Activated CD8-positive, alpha-beta T cell treated with anti-CD3 and anti-CD28 coated beads, Interleukin-2, amount 10 ng/mL, durations not matched to agents 7 days and 5 days (primary cell): ENCODE data around the gene RHOXF1. TPM values are rescaled to one million over a fixed set of nuclear protein-coding genes. Genes with fewer than 3 reads are reported as not detected.
"Not testable (repeated sequence)": the region's sequence is repeated elsewhere in the genome, so short reads cannot be mapped to it uniquely, and the experiment has no call there.

Source experiments
- ATAC-seq: fragments of 150-1000 bp; cut with Tn5 transposase; one replicate; pipeline ENCODE4 v1.10.0; 2021; ENCODE audit warnings: moderate library complexity
- CTCF ChIA-PET: fragments of 350-600 bp; sonication (Branson Sonifier 250); formaldehyde crosslinking; loops from one replicate; lab custom pipeline; 2021; ENCODE audit warnings: antibody characterized with exemption; lab: Charles Lee
- POLR2A ChIA-PET: fragments of 350-600 bp; sonication (Branson Sonifier 250); formaldehyde crosslinking; loops from one replicate; lab custom pipeline; 2021; ENCODE audit warnings: antibody characterized with exemption; lab: Charles Lee
- DNase-seq: peaks from one replicate; pipeline ENCODE4 v3.0.0-alpha.2; 2020
- H3K27ac Mint-ChIP-seq: one replicate; pipeline ENCODE4 v1.8.0; 2021; ENCODE audit warnings: mild to moderate bottlenecking, mixed read lengths
- H3K27me3 Mint-ChIP-seq: one replicate; pipeline ENCODE4 v1.8.0; 2021; ENCODE audit warnings: low read depth, mixed read lengths
- H3K36me3 Mint-ChIP-seq: one replicate; pipeline ENCODE4 v1.8.0; 2021; ENCODE audit warnings: low read depth, mixed read lengths
- H3K4me1 Mint-ChIP-seq: one replicate; pipeline ENCODE4 v1.8.0; 2021; ENCODE audit warnings: low read depth, mixed read lengths
- H3K4me3 Mint-ChIP-seq: one replicate; pipeline ENCODE4 v1.8.0; 2021; ENCODE audit warnings: mild to moderate bottlenecking, mixed read lengths
- H3K9me3 Mint-ChIP-seq: one replicate; pipeline ENCODE4 v1.8.0; 2022; ENCODE audit warnings: mixed read lengths; ENCODE audit not compliant: insufficient read depth
- total RNA-seq, 2 experiments: library from RNA; stranded (reverse); gene quantifications; one replicate each; pipeline ENCODE4 v1.2.3, GENCODE V29; 2021

The RHOXF1 gene
- total RNA-seq, 2 experiments from 2014 or later, result not detected

GRCh38 chrX:120136128-120136527 lies 20.4 kb upstream of the RHOXF1 start:
- CTCF ChIA-PET, result no interaction called here
- no peak for ATAC-seq
- no peaks in the 10 kb centered on the region for H3K27me3 Mint-ChIP-seq
- H3K36me3 Mint-ChIP-seq, result no peaks in the 10 kb centered on the region
- peaks cover 2% of the 10 kb centered on the region for H3K4me1 Mint-ChIP-seq
- no peak overlapping the region for H3K27ac Mint-ChIP-seq
- POLR2A ChIA-PET, result no interaction called here
- H3K9me3 Mint-ChIP-seq, result no peaks in the 10 kb centered on the region
- no peak overlapping the region for H3K4me3 Mint-ChIP-seq
- no peak for DNase-seq

DNA sequence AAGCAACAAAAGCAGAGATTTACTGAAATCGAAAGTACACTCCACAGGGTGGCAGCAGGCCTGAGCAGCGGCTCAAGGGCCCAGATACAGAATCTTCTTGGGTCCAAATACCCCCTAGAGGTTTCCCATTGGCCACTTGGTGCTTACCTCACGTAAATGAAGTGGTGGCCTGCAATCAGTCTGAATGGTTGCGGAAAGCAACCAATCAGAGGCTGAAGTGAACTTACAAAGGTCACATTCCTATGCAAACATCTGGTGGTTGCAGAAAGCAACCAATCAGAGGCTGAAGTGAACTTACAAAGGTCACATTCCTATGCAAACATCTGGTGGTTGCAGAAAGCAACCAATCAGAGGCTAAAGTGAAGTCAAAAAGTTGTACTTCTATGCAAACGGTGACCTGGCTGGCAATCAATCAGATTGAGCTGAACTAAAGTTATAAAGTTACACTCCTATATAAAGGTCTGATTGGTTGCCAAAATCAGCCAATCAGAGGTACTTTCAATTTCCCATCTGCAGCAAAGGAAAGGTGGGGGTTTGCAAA lies 12.7 kb upstream of the RHOXF1 start:
- H3K36me3 Mint-ChIP-seq, H3K9me3 Mint-ChIP-seq, H3K27me3 Mint-ChIP-seq, DNase-seq, POLR2A ChIA-PET, H3K4me1 Mint-ChIP-seq, CTCF ChIA-PET, ATAC-seq, H3K27ac Mint-ChIP-seq, H3K4me3 Mint-ChIP-seq: not testable (repeated sequence)

DNA sequence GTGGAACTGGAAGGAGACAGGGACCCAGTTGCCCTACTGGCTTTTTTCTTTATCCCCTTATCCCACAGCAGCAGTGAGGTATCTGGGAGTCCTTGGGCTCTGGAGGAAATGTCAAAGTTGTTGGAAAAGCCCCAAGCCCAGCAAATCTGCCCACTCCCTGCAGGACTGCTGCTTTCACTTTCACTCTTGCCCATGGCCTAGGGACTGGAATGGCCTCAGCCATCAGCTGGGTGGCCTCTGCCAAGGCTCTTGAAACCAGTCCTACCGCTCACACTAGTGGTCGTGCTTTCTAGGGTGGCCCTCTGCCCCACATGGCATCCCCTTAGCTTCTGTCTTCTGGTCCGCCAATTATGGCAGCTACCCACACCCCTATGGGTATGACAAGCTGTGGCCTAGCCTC lies 9.7 kb upstream of the RHOXF1 start:
- no peak overlapping the region for H3K4me3 Mint-ChIP-seq
- H3K9me3 Mint-ChIP-seq, result no peaks in the 10 kb centered on the region
- no peak for ATAC-seq
- H3K36me3 Mint-ChIP-seq, result no peaks in the 10 kb centered on the region
- CTCF ChIA-PET, result no interaction called here
- H3K4me1 Mint-ChIP-seq, result no peaks in the 10 kb centered on the region
- DNase-seq, result no peak
- H3K27me3 Mint-ChIP-seq, result no peaks in the 10 kb centered on the region
- H3K27ac Mint-ChIP-seq, result no peak overlapping the region
- POLR2A ChIA-PET, result interaction anchor here (0.6 kb wide), 1 partner anchor 24 kb away, joined by 3 read pairs; no protein-coding TSS in a partner anchor

DNA sequence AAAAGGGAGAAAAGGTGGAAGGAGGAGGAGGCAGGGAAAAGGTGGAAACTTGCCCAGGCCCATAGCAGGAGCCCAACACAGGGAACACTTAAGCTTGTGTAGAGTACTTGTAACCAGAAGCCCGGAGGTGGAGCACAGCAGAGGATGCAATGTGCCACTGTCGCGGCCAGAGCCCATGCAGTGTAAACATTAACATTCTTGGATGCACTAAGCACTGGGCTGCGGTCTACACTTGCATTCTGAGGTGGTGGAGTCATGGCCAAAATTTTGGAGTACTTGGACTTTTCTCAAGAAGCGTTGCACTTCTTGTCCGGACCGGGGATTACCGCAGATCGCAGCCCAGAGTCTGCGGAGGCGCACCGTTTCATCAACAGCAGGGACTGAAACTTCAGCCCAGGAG lies 4.5 kb upstream of the RHOXF1 start:
- Mint-ChIP-seq H3K27me3 (no peaks in the 10 kb centered on the region), H3K36me3 (no peaks in the 10 kb centered on the region), H3K4me1 (no peaks in the 10 kb centered on the region), H3K27ac (no peak overlapping the region), H3K4me3 (no peak overlapping the region), H3K9me3 (no peaks in the 10 kb centered on the region)
- ATAC-seq (no peak), DNase-seq (no peak)
- CTCF ChIA-PET, result interaction anchor here (0.9 kb wide), 1 partner anchor 29 kb away, joined by 3 read pairs; no protein-coding TSS in a partner anchor
- POLR2A ChIA-PET, result no interaction called here

- no peaks in the 10 kb centered on the region for H3K9me3 Mint-ChIP-seq
- CTCF ChIA-PET, result interaction anchor here (0.6 kb wide), 1 partner anchor 14 kb away, joined by 3 read pairs; no protein-coding TSS in a partner anchor
- DNase-seq (no peak), ATAC-seq (no peak)
- POLR2A ChIA-PET, result no interaction called here
- no peaks in the 10 kb centered on the region for H3K27me3 Mint-ChIP-seq
- no peaks in the 10 kb centered on the region for H3K4me1 Mint-ChIP-seq
- no peak overlapping the region for H3K27ac Mint-ChIP-seq
- no peak overlapping the region for H3K4me3 Mint-ChIP-seq
- H3K36me3 Mint-ChIP-seq, result no peaks in the 10 kb centered on the region
These were observed 4.1 kb downstream of the RHOXF1 start for GRCh38 chrX:120111611-120112010.

- peaks cover under 1% of the 10 kb centered on the region for H3K27me3 Mint-ChIP-seq
- DNase-seq (no peak), ATAC-seq (no peak)
- ChIA-PET POLR2A (no interaction called here), CTCF (no interaction called here)
- H3K4me1 Mint-ChIP-seq, result no peaks in the 10 kb centered on the region
- no peaks in the 10 kb centered on the region for H3K36me3 Mint-ChIP-seq
- no peaks in the 10 kb centered on the region for H3K9me3 Mint-ChIP-seq
- no peak overlapping the region for H3K4me3 Mint-ChIP-seq
- no peak overlapping the region for H3K27ac Mint-ChIP-seq
These were observed 6.3 kb downstream of the RHOXF1 start for GRCh38 chrX:120109378-120109777.

DNA sequence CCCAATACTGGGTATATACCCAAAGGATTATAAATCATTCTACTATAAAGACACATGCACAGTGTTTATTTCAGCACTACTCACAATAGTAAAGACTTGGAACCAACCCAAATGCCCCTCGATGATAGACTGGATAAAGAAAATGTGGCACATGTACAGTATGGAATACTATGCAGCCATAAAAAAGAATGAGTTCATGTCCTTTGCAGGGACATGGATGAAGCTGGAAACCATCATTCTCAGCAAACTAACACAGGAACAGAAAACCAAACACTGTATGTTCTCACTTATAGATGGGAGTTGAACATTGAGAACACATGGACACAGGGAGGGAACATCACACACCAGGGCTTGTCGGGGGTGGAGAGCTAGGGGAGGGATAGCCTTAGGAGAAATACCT lies 11.0 kb downstream of the RHOXF1 start:
- POLR2A ChIA-PET, CTCF ChIA-PET, H3K9me3 Mint-ChIP-seq, H3K36me3 Mint-ChIP-seq, H3K4me1 Mint-ChIP-seq, H3K4me3 Mint-ChIP-seq, H3K27ac Mint-ChIP-seq, DNase-seq, ATAC-seq, H3K27me3 Mint-ChIP-seq: not testable (repeated sequence)

- H3K27me3 Mint-ChIP-seq, POLR2A ChIA-PET, H3K27ac Mint-ChIP-seq, H3K4me3 Mint-ChIP-seq, CTCF ChIA-PET, ATAC-seq, DNase-seq, H3K36me3 Mint-ChIP-seq, H3K9me3 Mint-ChIP-seq, H3K4me1 Mint-ChIP-seq: not testable (repeated sequence)
These were observed 14.7 kb downstream of the RHOXF1 start for GRCh38 chrX:120101057-120101456.

GRCh38 chrX:120090208-120090607 lies 25.5 kb downstream of the RHOXF1 start:
- POLR2A ChIA-PET, result no interaction called here
- H3K4me3 Mint-ChIP-seq, result no peak overlapping the region
- CTCF ChIA-PET, result interaction anchor here (0.9 to 1.1 kb wide), 2 partner anchors 12 to 55 kb away, joined by 3 read pairs; no protein-coding TSS in a partner anchor
- no peak overlapping the region for H3K27ac Mint-ChIP-seq
- H3K9me3 Mint-ChIP-seq, result no peaks in the 10 kb centered on the region
- DNase-seq (no peak), ATAC-seq (no peak)
- H3K4me1 Mint-ChIP-seq, result no peaks in the 10 kb centered on the region
- H3K36me3 Mint-ChIP-seq, result no peaks in the 10 kb centered on the region
- no peaks in the 10 kb centered on the region for H3K27me3 Mint-ChIP-seq

DNA sequence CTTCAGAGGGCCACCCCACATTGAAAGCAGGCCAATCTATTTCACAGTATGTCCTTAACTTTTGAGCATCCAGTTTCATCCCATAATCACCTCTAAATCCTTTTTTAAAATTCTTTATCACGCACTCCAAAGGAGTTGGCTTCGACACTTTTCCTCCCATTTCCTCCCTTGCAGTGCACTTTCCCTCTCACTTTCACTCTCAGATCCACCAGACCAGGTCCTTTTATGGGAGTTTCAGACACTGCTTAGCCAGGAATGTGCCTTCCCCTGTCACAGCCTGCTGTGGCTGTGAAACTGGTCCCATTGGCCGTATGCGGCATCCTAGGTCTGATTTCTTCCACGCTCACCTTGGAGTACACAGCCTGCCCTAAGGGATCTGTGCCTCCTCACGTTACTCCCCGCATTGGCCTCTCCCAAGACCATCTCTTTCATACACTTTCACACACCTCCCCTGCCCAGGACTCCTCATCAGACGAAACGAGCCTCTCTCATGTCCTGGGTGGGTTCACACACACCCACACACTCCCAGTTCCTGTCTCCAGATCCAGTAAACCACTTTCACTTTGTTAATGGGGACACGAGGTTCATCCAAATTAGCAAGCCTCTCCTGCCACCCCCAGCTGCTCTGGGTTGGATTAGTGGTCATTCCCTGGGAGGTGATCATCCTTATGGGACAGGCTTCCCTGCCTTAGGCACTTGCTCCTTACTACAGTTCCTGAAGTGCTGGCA lies 28.3 kb downstream of the RHOXF1 start:
- H3K9me3 Mint-ChIP-seq, result no peaks in the 10 kb centered on the region
- ATAC-seq, result no peak
- H3K27me3 Mint-ChIP-seq, result no peaks in the 10 kb centered on the region
- CTCF ChIA-PET, result no interaction called here
- no peak overlapping the region for H3K27ac Mint-ChIP-seq
- no peak for DNase-seq
- POLR2A ChIA-PET, result interaction anchor here (0.8 kb wide), 1 partner anchor 9 kb away, joined by 3 read pairs; no protein-coding TSS in a partner anchor
- no peak overlapping the region for H3K4me3 Mint-ChIP-seq
- H3K4me1 Mint-ChIP-seq, result no peaks in the 10 kb centered on the region
- no peaks in the 10 kb centered on the region for H3K36me3 Mint-ChIP-seq

GRCh38 chrX:120085553-120086185 lies 30.0 kb downstream of the RHOXF1 start:
- H3K9me3 Mint-ChIP-seq, H3K4me3 Mint-ChIP-seq, H3K27ac Mint-ChIP-seq, CTCF ChIA-PET, DNase-seq, POLR2A ChIA-PET, H3K36me3 Mint-ChIP-seq, ATAC-seq, H3K4me1 Mint-ChIP-seq, H3K27me3 Mint-ChIP-seq: not testable (repeated sequence)

DNA sequence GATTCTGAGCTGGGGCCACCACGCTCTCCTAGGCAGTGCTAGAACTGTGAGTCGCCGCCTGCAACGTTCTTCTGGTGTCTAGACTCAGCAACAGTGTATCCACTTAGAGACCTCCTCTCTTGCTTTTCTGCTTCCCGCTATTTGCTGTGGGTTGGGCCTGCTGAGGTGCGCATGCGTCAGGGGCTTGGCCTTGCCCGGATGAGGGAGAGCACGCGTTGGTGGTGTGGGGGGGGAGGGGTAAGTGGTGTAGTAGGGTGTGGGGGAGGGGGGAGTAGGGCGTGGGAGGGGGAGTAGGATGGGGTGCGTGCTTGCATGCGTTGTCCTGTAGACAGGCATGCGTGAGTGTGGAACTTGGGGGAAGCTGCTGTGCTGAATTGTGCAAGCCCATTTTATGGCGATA lies 38.1 kb downstream of the RHOXF1 start, which contains the start of gene RHOXF2B:
Gene RHOXF2B (minus strand): TSS at position 101 of the 400 bp plus-strand sequence. CDS start 138 bp downstream, outside the sequence.
- ATAC-seq, DNase-seq, H3K27ac Mint-ChIP-seq, H3K4me1 Mint-ChIP-seq, POLR2A ChIA-PET, CTCF ChIA-PET, H3K9me3 Mint-ChIP-seq, H3K4me3 Mint-ChIP-seq, H3K27me3 Mint-ChIP-seq, H3K36me3 Mint-ChIP-seq: not testable (repeated sequence)
